Putamen (tissue), 1 donor: ENCODE measurements around the gene ZFYVE26.
A peak's percentile ranks its signal among the peaks of the same experiment; 100 is the strongest.
"Not testable (repeated sequence)": the region's sequence is repeated elsewhere in the genome, so short reads cannot be mapped to it uniquely, and the experiment has no call there.

Source experiments
- DNase-seq: peaks from one replicate; pipeline ENCODE4 v3.0.0-alpha.2; 2016; ENCODE audit warnings: low spot score

ZFYVE26 gene

DNA sequence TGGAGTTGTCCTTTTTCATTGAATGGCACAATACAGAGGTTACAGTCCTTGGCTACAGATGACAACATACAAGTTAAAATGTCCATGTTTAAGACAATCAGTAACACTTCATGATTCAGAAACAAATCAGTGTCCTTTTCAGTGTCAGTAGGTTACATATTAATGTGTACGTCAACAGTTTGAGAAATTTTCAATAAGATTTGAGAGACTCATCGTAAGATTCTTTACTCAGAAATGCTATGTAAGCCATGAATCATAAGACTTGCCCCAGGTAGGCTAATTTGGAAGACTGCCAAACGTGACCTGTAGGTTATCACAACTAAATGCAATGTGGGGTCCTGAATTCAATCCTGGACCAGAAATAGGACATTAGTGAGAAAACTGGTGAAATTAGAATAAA is 111.2 kb downstream of the ZFYVE26 start:
- DNase-seq: no peak

DNA sequence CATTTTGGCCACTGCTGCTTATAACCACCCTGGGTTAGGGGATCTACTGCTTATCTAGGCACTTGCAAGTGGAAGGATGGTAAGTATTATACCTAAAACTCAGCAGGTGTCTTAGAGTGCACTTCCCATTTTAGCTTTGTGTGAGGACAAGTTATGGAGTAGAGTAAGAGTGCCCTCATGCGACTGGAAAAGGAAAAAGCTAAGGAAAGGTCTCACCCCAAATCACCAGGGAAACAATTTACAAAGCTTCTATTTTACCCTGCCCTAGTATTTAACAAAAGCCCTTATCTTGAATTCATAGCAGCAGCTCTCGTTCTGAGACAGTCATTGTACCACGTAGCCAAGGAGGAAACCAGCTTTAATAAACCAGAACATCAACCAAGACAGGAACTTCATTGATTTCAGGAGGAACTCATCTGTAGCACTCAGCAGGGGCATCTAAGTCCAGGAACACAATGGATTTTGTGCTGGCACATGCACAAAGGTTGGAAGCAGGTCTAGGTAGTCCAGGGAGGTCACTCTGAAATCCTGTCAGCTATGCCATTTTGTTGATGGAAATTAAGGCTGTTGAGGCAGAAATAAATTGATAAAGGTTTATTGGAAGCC is 111.8 kb downstream of the ZFYVE26 start:
- peak; percentile 85 for DNase-seq

DNA sequence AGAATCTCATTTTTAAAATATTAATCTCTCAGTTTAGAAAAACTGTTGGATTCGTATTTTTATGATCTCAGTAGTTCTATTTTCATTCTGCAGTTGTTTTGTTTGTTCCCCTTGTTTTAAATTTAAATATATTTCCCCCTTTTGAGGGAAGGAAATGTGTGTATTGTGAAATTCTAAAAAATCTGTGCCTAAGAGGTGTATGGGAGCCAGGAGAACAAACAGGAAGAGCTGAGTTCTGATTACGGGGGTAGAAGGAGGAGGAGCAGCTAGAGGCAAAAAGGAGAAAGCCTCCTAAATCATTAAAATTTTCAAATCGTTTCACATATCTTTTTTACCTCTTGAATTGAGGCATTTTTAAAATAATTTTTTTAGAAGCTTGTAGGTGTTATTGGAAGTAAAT is 112.4 kb downstream of the ZFYVE26 start:
- DNase-seq: no peak

DNA sequence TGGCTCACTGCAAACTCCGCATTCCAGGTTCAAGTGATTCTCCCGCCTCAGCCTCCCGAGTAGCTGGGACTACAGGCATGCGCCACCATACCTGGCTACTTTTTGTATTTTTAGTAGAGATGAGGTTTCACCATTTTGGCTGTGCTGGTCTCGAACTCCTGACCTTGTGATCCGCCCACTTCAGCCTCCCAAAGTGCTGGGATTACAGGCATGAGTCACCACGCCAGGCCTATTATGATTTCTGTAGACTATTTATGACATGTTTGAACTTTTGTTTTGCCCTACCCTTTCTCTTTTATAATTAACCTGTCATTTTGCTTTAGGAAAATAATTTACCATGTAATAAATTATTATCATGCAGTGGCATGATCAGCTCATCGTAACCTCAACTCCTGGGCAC is 114.9 kb downstream of the ZFYVE26 start, which contains the start of gene RDH12:
TSS of gene RDH12 (plus strand) at position 395 of the 400 bp plus-strand sequence. CDS start 20,757 bp downstream, outside the sequence.
- not testable (repeated sequence) for DNase-seq

DNA sequence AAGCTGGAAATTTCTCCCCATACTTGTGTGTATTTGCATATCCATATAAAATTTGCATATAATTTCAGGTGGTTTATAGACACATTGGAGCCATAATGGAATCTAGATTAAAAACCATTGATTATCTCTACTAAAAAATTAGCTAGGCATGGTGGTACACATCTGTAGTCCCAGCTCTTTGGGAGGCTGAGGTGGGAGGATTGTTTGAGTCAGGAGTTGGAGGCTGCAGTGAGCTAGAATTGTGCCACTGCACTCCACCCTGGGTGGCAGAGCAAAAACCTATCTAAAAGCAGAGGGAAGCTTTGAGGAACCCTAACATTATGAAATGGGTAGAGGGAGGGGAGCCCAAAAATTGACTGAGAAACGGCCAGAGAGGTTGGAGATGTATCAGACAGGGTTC is 118.2 kb downstream of the ZFYVE26 start:
- no peak for DNase-seq

DNA sequence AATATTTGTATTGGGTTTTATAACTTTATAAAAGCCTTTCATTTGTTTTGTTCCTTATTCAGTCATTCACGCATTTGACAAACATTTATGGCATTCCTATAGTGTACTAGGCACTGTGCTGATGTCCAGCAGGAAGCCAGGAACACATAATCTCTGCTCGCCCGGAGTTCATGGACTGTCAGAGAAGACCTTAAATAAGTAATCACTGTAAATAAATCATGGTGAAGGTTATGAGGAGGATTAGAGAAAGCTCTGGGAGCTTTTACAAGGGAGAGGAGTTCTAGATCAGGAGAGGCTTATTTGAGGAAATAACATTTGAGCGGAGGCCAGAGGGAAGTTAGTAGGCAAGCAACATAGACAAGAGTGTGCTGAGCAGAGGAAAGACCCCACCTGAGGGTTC is 119.4 kb downstream of the ZFYVE26 start:
- no peak for DNase-seq
